ENCODE data around the gene PREB.

PREB gene

GRCh38 chr2:27152102-27152795 is 17.8 kb upstream of the PREB start:
- no peak for DNase-seq

- DNase-seq = no peak
Measured at GRCh38 chr2:27150639-27151230, 16.3 kb upstream of the PREB start.

GRCh38 chr2:27149570-27150405 is 15.4 kb upstream of the PREB start:
- DNase-seq = no peak

GRCh38 chr2:27148801-27149439 is 14.5 kb upstream of the PREB start, which contains the start of gene TCF23:
TCF23 (plus strand) TSS chr2:27149004; CDS start chr2:27149134, 130 bp downstream.
- DNase-seq = no peak

GRCh38 chr2:27147935-27148334 is 13.5 kb upstream of the PREB start:
- no peak for DNase-seq

- no peak for DNase-seq
Measured at GRCh38 chr2:27145682-27146081, 11.2 kb upstream of the PREB start.

GRCh38 chr2:27143285-27143684 is 8.8 kb upstream of the PREB start:
- no peak for DNase-seq

- DNase-seq = no peak
Measured at GRCh38 chr2:27139310-27139709, 4.9 kb upstream of the PREB start, which contains the start of gene PRR30. PRR30 (minus strand) TSS chr2:27139410; CDS start chr2:27138329, 1,081 bp downstream.

GRCh38 chr2:27138111-27138510 is 3.7 kb upstream of the PREB start:
- no peak for DNase-seq

GRCh38 chr2:27137322-27137935 is 3.0 kb upstream of the PREB start:
- DNase-seq = no peak

- no peak for DNase-seq
Measured at GRCh38 chr2:27136751-27137150, 2.3 kb upstream of the PREB start.

- no peak for DNase-seq
Measured at GRCh38 chr2:27135478-27135955, 1.1 kb upstream of the PREB start.

GRCh38 chr2:27134781-27135477 is 493 bp upstream of the PREB start:
- DNase-seq = no peak

GRCh38 chr2:27133195-27133875 is 1.1 kb downstream of the PREB start:
- DNase-seq = no peak

- no peak for DNase-seq
Measured at GRCh38 chr2:27131429-27131828, 3.0 kb downstream of the PREB start.

GRCh38 chr2:27130396-27130795 is 4.0 kb downstream of the PREB start:
- no peak for DNase-seq

- DNase-seq = no peak
Measured at GRCh38 chr2:27128668-27129571, 5.5 kb downstream of the PREB start.

GRCh38 chr2:27127883-27128667 is 6.4 kb downstream of the PREB start:
- no peak for DNase-seq

- DNase-seq = no peak
Measured at GRCh38 chr2:27126252-27126710, 8.2 kb downstream of the PREB start.

Measured in activated T-cell treated with anti-CD3 and anti-CD28 coated beads, Interleukin-2, amount 50 U/mL, for 1 hour (primary cell).